CD4-positive, CD25-positive, alpha-beta regulatory T cell (primary cell): Measurements from ENCODE around the gene FBXO33. TPM values are rescaled to one million over a fixed set of nuclear protein-coding genes. Genes with fewer than 3 reads are reported as not detected.

Experiments used
- ATAC-seq, 2 donors: fragments of 150-1000 bp; cut with Tn5 transposase; one replicate each; pipeline ENCODE4 v1.10.0; 2021; ENCODE audit warnings: low read depth in 2 of 2, moderate number of reproducible peaks in 2 of 2, moderate library complexity in 1 of 2
- DNase-seq, 3 donors: peaks; one replicate each; pipeline versions ENCODE4 v3.0.0 to v3.0.0-alpha.2; 2012 to 2022; ENCODE audit warnings: mixed read lengths in 1 of 3
- H3K27ac ChIP-seq: one replicate; pipeline ENCODE4 v1.7.0; 2013; ENCODE audit warnings: mild to moderate bottlenecking, low read length; ENCODE audit not compliant: insufficient read depth, poor library complexity, severe bottlenecking
- H3K27me3 ChIP-seq: one replicate; pipeline ENCODE4 v1.7.0; 2013; ENCODE audit warnings: low read length; ENCODE audit not compliant: control insufficient read depth, insufficient read depth
- H3K36me3 ChIP-seq: one replicate; pipeline ENCODE4 v1.7.0; 2013; ENCODE audit warnings: mild to moderate bottlenecking, low read length, moderate library complexity; ENCODE audit not compliant: control insufficient read depth, insufficient read depth
- H3K4me1 ChIP-seq: 2 replicates; pipeline ENCODE4 v1.7.0; 2013; ENCODE audit warnings: mild to moderate bottlenecking, low read length; ENCODE audit not compliant: insufficient read depth, control insufficient read depth, poor library complexity, severe bottlenecking
- H3K4me3 ChIP-seq: one replicate; pipeline ENCODE4 v1.7.0; 2013; ENCODE audit warnings: low read depth, mild to moderate bottlenecking, low read length, moderate library complexity
- H3K9me3 ChIP-seq, 2 experiments: 1 replicate in 1 of 2; 2 replicates in 1 of 2; pipeline ENCODE4 v1.7.0; 2013; ENCODE audit warnings: low read length in 2 of 2, mild to moderate bottlenecking in 1 of 2, moderate library complexity in 1 of 2; ENCODE audit not compliant: control insufficient read depth in 2 of 2
- H3K27ac Mint-ChIP-seq, 3 donors: one replicate each; pipeline ENCODE4 v1.8.0; 2020 to 2022; ENCODE audit warnings: mild to moderate bottlenecking in 3 of 3, mixed read lengths in 3 of 3, moderate library complexity in 2 of 3
- H3K27me3 Mint-ChIP-seq: one replicate; pipeline ENCODE4 v1.8.0; 2022; ENCODE audit warnings: mild to moderate bottlenecking, mixed read lengths
- H3K36me3 Mint-ChIP-seq: one replicate; pipeline ENCODE4 v1.8.0; 2020; ENCODE audit warnings: mixed read lengths
- H3K4me1 Mint-ChIP-seq, 4 donors: one replicate each; pipeline ENCODE4 v1.8.0; 2020 to 2022; ENCODE audit warnings: mixed read lengths in 4 of 4, mild to moderate bottlenecking in 1 of 4
- H3K4me3 Mint-ChIP-seq, 4 donors: one replicate each; pipeline ENCODE4 v1.8.0; 2020 to 2022; ENCODE audit warnings: mild to moderate bottlenecking in 4 of 4, mixed read lengths in 4 of 4, moderate library complexity in 3 of 4
- H3K9me3 Mint-ChIP-seq, 7 donors: one replicate each; pipeline ENCODE4 v1.8.0; 2020 to 2022; ENCODE audit warnings: mixed read lengths in 7 of 7, mild to moderate bottlenecking in 3 of 7, moderate library complexity in 2 of 7
- polyA plus RNA-seq, 4 donors: library from polyadenylated mRNA; unstranded; fragments of 300-500 nt; fragmentation: Illumina TruSeq; gene quantifications; one replicate each; pipeline ENCODE4 v1.2.3, GENCODE V29; 2021
- total RNA-seq: library from RNA; stranded (reverse); gene quantifications from one replicate; pipeline ENCODE4 v1.2.3, GENCODE V29; 2022

The FBXO33 gene
- total and polyA plus RNA-seq, 5 donors from 2014 or later = 16.0 to 59.9 (median 18.6) TPM

DNA sequence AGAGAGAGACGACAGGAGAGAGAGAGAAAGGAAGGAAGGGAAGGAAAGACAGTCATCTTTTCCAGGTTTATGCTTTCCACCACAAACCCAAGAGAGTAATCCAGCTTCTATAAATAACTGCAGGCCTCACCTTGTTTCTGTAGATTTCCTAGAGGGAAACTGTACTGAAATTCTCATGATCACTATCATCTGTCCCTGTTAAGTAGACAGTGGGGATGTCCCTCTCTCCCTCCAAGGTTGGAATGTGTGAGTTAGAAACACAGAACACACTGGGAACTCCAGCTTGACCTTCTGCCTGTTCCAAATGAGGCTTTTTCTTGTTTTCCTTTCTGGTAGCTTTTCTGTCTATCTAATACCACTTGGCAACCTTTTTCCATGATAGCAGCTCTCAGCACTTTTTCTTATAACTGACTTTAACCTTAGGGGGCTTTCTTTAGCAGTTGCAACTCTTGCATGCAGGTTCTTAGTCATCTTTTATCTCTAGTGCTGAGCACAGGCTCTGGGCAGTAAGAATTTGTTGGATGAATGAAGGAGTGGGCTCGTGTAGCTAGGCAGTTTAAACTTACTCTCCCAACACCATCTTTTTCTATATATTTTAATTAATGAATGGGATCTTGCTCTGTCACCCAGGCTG lies 22.8 kb upstream of the FBXO33 start:
- Histone ChIP-seq H3K27ac (no peak overlapping the region), H3K36me3 (no peaks in the 10 kb centered on the region), H3K4me3 (no peak overlapping the region), H3K4me1 (no peaks in the 10 kb centered on the region), H3K27me3 (peaks cover 5% of the 10 kb centered on the region), H3K9me3 (no peaks in the 10 kb centered on the region)
- ATAC-seq = no peak
- peaks cover 0 to 6% (median 0%) of the 10 kb centered on the region in 4 donors for H3K4me1 Mint-ChIP-seq
- H3K27me3 Mint-ChIP-seq = peaks cover 9% of the 10 kb centered on the region
- no peak overlapping the region for H3K4me3 Mint-ChIP-seq
- no peak overlapping the region for H3K27ac Mint-ChIP-seq
- peaks cover 0 to 3% (median 0%) of the 10 kb centered on the region in 7 donors for H3K9me3 Mint-ChIP-seq
- H3K36me3 Mint-ChIP-seq = no peaks in the 10 kb centered on the region
- no peak for DNase-seq

- Mint-ChIP-seq H3K9me3 (peaks cover 0 to 3% (median 0%) of the 10 kb centered on the region in 7 donors), H3K4me1 (peaks cover 0 to 8% (median 4%) of the 10 kb centered on the region in 4 donors), H3K36me3 (no peaks in the 10 kb centered on the region), H3K27me3 (peaks cover 9% of the 10 kb centered on the region), H3K27ac (no peak overlapping the region), H3K4me3 (no peak overlapping the region)
- DNase-seq = no peak
- H3K27ac ChIP-seq = no peak overlapping the region
- H3K4me1 ChIP-seq = no peaks in the 10 kb centered on the region
- H3K27me3 ChIP-seq = peaks cover 5% of the 10 kb centered on the region
- no peak overlapping the region for H3K4me3 ChIP-seq
- H3K36me3 ChIP-seq = no peaks in the 10 kb centered on the region
- H3K9me3 ChIP-seq = no peaks in the 10 kb centered on the region
- ATAC-seq = no peak
Measured at GRCh38 chr14:39452680-39453079, 20.4 kb upstream of the FBXO33 start.

- Mint-ChIP-seq H3K4me1 (peaks cover 2 to 13% (median 7%) of the 10 kb centered on the region in 4 donors), H3K27me3 (peaks cover 9% of the 10 kb centered on the region), H3K27ac (no peak overlapping the region), H3K36me3 (no peaks in the 10 kb centered on the region), H3K9me3 (peaks cover 0 to under 1% (median 0%) of the 10 kb centered on the region in 7 donors), H3K4me3 (no peak overlapping the region)
- no peak for ATAC-seq
- DNase-seq = no peak
- Histone ChIP-seq H3K36me3 (no peaks in the 10 kb centered on the region), H3K27me3 (peaks cover 3% of the 10 kb centered on the region), H3K4me1 (no peaks in the 10 kb centered on the region), H3K27ac (no peak overlapping the region), H3K9me3 (no peaks in the 10 kb centered on the region), H3K4me3 (no peak overlapping the region)
Measured at GRCh38 chr14:39451811-39452210, 19.6 kb upstream of the FBXO33 start.

- peak overlapping the region in 1 of 3 donors; percentile 38 for H3K27ac Mint-ChIP-seq
- Histone ChIP-seq H3K36me3 (no peaks in the 10 kb centered on the region), H3K4me1 (no peaks in the 10 kb centered on the region), H3K27ac (no peak overlapping the region), H3K9me3 (no peaks in the 10 kb centered on the region), H3K27me3 (no peaks in the 10 kb centered on the region), H3K4me3 (no peak overlapping the region)
- ATAC-seq (no peak), DNase-seq (no peak)
- peak overlapping the region in 1 of 4 donors; percentile 1 for H3K4me3 Mint-ChIP-seq
- H3K4me1 Mint-ChIP-seq = peaks cover 4 to 14% (median 11%) of the 10 kb centered on the region in 4 donors
- H3K27me3 Mint-ChIP-seq = peaks cover 8% of the 10 kb centered on the region
- H3K9me3 Mint-ChIP-seq = peaks cover 0 to 2% (median 0%) of the 10 kb centered on the region in 7 donors
- no peaks in the 10 kb centered on the region for H3K36me3 Mint-ChIP-seq
Measured at GRCh38 chr14:39447175-39447661, 15.0 kb upstream of the FBXO33 start.

DNA sequence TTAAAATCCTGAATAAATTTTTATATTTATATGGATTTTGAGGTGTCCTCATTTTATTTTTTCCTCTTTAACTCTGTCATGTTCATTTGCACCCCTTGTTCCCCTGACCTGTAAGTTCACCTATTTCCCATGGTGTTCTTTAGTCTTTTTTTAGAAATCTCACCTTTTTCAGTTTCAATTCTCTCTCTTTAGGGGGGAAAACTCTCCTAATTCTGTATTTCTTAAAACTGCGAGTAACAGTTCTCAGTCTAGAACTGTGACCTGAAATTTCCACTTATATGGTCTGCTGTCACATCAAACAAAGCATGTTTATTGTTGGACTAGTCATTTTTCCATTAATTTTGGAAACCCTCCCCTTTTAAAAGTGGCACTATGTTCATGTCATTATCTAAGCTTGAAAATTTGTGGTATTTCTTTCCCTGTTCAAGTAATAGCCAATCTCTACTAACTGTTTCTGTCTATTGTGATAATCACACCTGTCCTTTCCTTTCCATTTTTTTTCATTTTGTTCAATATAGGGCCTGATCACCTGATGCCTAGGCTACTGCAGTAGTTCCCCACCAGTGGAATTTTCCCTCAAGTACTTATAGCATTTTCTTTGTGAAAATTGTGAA lies 14.0 kb upstream of the FBXO33 start:
- no peak for ATAC-seq
- no peaks in the 10 kb centered on the region for H3K36me3 Mint-ChIP-seq

DNA sequence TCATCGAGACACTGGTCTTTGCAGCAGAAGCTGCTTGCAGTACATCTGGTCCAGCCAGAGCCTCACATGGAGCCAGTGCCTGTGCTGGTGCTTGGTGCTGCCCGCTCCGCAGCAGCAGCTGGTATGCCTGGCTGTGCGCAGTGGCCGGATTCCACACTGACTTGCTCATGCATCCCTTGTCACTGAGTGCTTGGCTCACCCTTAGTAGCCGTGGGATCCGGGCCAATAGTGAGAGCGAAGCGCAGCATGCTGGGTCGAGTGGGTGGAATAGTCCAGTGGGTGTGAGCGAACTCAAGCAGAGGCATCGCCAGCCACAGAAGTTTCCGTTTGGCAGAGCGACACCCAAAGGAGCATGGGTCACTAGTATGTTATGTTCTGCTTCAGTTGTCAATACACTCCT lies 10.1 kb upstream of the FBXO33 start:
- no peak overlapping the region for H3K27ac ChIP-seq
- H3K36me3 Mint-ChIP-seq = no peaks in the 10 kb centered on the region
- H3K4me1 Mint-ChIP-seq = peaks cover 2 to 8% (median 5%) of the 10 kb centered on the region in 4 donors
- no peak overlapping the region for H3K4me3 ChIP-seq
- DNase-seq (no peak), ATAC-seq (no peak)
- H3K4me3 Mint-ChIP-seq = no peak overlapping the region
- H3K9me3 ChIP-seq = no peaks in the 10 kb centered on the region
- H3K36me3 ChIP-seq = no peaks in the 10 kb centered on the region
- peaks cover 0 to 2% (median 2%) of the 10 kb centered on the region in 7 donors for H3K9me3 Mint-ChIP-seq
- H3K27me3 Mint-ChIP-seq = peaks cover 4% of the 10 kb centered on the region
- no peaks in the 10 kb centered on the region for H3K4me1 ChIP-seq
- no peak overlapping the region for H3K27ac Mint-ChIP-seq
- no peaks in the 10 kb centered on the region for H3K27me3 ChIP-seq

More for the DNA sequence above, 14.0 kb upstream of the FBXO33 start:
- Mint-ChIP-seq H3K4me3 (no peak overlapping the region), H3K27ac (peak overlapping the region in 1 of 3 donors; percentile 6), H3K27me3 (peaks cover 8% of the 10 kb centered on the region), H3K4me1 (peaks cover 4 to 13% (median 9%) of the 10 kb centered on the region in 4 donors), H3K9me3 (peaks cover 0 to 2% (median 1%) of the 10 kb centered on the region in 7 donors)
- Histone ChIP-seq H3K4me1 (no peaks in the 10 kb centered on the region), H3K27me3 (no peaks in the 10 kb centered on the region), H3K4me3 (no peak overlapping the region), H3K36me3 (no peaks in the 10 kb centered on the region), H3K27ac (no peak overlapping the region), H3K9me3 (no peaks in the 10 kb centered on the region)
- no peak for DNase-seq

DNA sequence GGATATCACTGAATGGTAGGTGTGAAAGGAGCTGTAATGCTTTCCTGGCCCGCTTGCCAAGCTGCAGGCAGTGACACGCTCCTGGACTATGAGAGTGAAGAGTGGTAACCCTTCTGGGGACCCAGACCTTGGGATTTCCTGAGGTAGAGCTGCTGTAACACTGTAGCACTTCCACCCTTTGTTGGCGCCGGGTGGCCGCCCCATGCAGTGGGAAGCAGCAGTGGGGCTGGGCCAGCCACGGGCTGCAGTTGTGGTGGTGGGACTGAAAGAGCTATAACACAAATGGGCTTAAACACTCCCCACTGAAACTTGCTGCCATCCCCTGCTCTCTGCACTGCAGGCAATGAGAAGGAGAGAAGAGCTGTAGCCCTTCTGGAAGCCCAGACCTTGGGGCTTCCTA lies 9.6 kb upstream of the FBXO33 start:
- no peak overlapping the region for H3K4me3 ChIP-seq
- Mint-ChIP-seq H3K9me3 (peaks cover 0 to 2% (median 2%) of the 10 kb centered on the region in 7 donors), H3K4me3 (no peak overlapping the region), H3K27ac (no peak overlapping the region), H3K36me3 (no peaks in the 10 kb centered on the region), H3K27me3 (peaks cover 4% of the 10 kb centered on the region), H3K4me1 (peaks cover 0 to 7% (median 2%) of the 10 kb centered on the region in 4 donors)
- no peak for ATAC-seq
- H3K4me1 ChIP-seq = no peaks in the 10 kb centered on the region
- no peaks in the 10 kb centered on the region for H3K27me3 ChIP-seq
- no peak overlapping the region for H3K27ac ChIP-seq
- no peaks in the 10 kb centered on the region for H3K9me3 ChIP-seq
- no peak for DNase-seq
- no peaks in the 10 kb centered on the region for H3K36me3 ChIP-seq
